GM12878 (cell line): ENCODE measurements around the gene NEXN. TPM values are rescaled to one million over a fixed set of nuclear protein-coding genes. Genes with fewer than 3 reads are reported as not detected.

ENCODE experiments used
- ATAC-seq: fragments of 200-7000 bp; cut with Tn5 transposase; 3 replicates; pipeline ENCODE4 v1.9.1; 2020; ENCODE audit warnings: mild to moderate bottlenecking, moderate library complexity
- BruUV-seq: library from RNA; stranded (reverse); fragments of 400-500 nt; replicated peaks from 2 replicates; lab custom pipeline; 2021; lab: Mats Ljungman, UMichigan
- CTCF ChIA-PET: fragments of 300-600 bp; sonication (Branson Sonifier 250); formaldehyde crosslinking; extraction: SDS; loops from one replicate; lab custom pipeline; 2021; ENCODE audit warnings: inconsistent platforms; lab: Yijun Ruan, JAX
- POLR2A ChIA-PET: fragments of 350-600 bp; formaldehyde crosslinking; extraction: SDS; loops from one replicate; lab custom pipeline; 2021; ENCODE audit warnings: inconsistent platforms; lab: Charles Lee
- RAD21 ChIA-PET: fragments of 300-600 bp; sonication (Branson Sonifier 250); formaldehyde crosslinking; loops from one replicate; lab custom pipeline; 2023; ENCODE audit warnings: antibody characterized with exemption; ENCODE audit not compliant: unreplicated experiment; lab: Charles Lee
- SMC1A ChIA-PET: fragments of 300-600 bp; sonication (Branson Sonifier 250); formaldehyde crosslinking; loops from one replicate; lab custom pipeline; 2023; ENCODE audit not compliant: unreplicated experiment, uncharacterized antibody; lab: Charles Lee
- DNase-seq: peaks from one replicate; pipeline ENCODE4 v3.0.0-alpha.2; 2011; ENCODE audit warnings: low read depth, low spot score
- FAIRE-seq: peaks from 3 replicates; lab custom pipeline; 2011; peaks lifted over from hg19 to GRCh38; lab: Jason Lieb, UNC
- H2AFZ ChIP-seq: 2 replicates; pipeline ENCODE4 v1.6.0; 2011; ENCODE audit warnings: low read depth, low read length, control low read depth; ENCODE audit not compliant: control insufficient read depth
- H3K27ac ChIP-seq: 2 replicates; pipeline ENCODE4 v1.5.1; 2011; ENCODE audit warnings: control low read depth; ENCODE audit not compliant: control insufficient read depth, insufficient read depth
- H3K27me3 ChIP-seq, 2 experiments: replicated peaks in 1 of 2; 2 replicates each; pipeline versions ENCODE4 v1.6.0 to v1.6.1; 2011; ENCODE audit warnings: low read length in 1 of 2; ENCODE audit not compliant: control insufficient read depth in 2 of 2, insufficient read depth in 2 of 2
- H3K36me3 ChIP-seq, 2 experiments: 2 replicates each; pipeline ENCODE4 v1.5.1; 2011; ENCODE audit warnings: low read length in 1 of 2; ENCODE audit not compliant: control insufficient read depth in 2 of 2, insufficient read depth in 2 of 2
- H3K4me1 ChIP-seq: 2 replicates; pipeline ENCODE4 v1.6.1; 2011; ENCODE audit warnings: mild to moderate bottlenecking, low read length, moderate library complexity, mixed read lengths; ENCODE audit not compliant: control insufficient read depth, insufficient read depth
- H3K4me2 ChIP-seq: 2 replicates; pipeline ENCODE4 v1.6.0; 2011; ENCODE audit warnings: control low read depth; ENCODE audit not compliant: control insufficient read depth, insufficient read depth
- H3K4me3 ChIP-seq: fragments of 200-600 bp; sonication (generic); 2 replicates; pipeline ENCODE4 v1.5.1; 2016
- H3K79me2 ChIP-seq: 2 replicates; pipeline ENCODE4 v1.6.0; 2011; ENCODE audit warnings: low read length; ENCODE audit not compliant: control insufficient read depth, insufficient read depth
- H3K9ac ChIP-seq: 2 replicates; pipeline ENCODE4 v1.8.0; 2011; ENCODE audit warnings: low read length, control low read depth, mixed read lengths; ENCODE audit not compliant: control insufficient read depth, insufficient read depth
- H3K9me3 ChIP-seq: replicated peaks from 3 replicates; pipeline ENCODE4 v1.5.1; 2011; ENCODE audit warnings: mild to moderate bottlenecking, low read length; ENCODE audit not compliant: control insufficient read depth, insufficient read depth
- H4K20me1 ChIP-seq: 2 replicates; pipeline ENCODE4 v1.6.0; 2011; ENCODE audit not compliant: control insufficient read depth, insufficient read depth
- BACH1 ChIP-seq: fragments of 450-650 bp; IDR thresholded peaks from 2 replicates; pipeline ENCODE4 v1.6.1; 2017; ENCODE audit warnings: mild to moderate bottlenecking, borderline replicate concordance
- CBX3 ChIP-seq: fragments of 200-600 bp; sonication (generic); IDR thresholded peaks from 2 replicates; pipeline ENCODE4 v1.6.1; 2016; ENCODE audit warnings: low read depth, borderline replicate concordance
- HCFC1 ChIP-seq: fragments of 150-350 bp; IDR thresholded peaks from 2 replicates; pipeline ENCODE4 v1.6.1; 2014; ENCODE audit warnings: low read length
- IKZF1 ChIP-seq: fragments of 450-650 bp; conservative IDR thresholded peaks from 2 replicates; pipeline ENCODE4 v1.6.1; 2017; ENCODE audit warnings: antibody characterized with exemption, mild to moderate bottlenecking
- JUND ChIP-seq: IDR thresholded peaks from 2 replicates; pipeline ENCODE4 v1.6.1; 2012; ENCODE audit warnings: low read depth, mild to moderate bottlenecking, low read length, improper control_type of control experiment, moderate library complexity
- KDM1A ChIP-seq: fragments of 200-600 bp; sonication (generic); IDR thresholded peaks from 2 replicates; pipeline ENCODE4 v1.6.1; 2016; ENCODE audit warnings: borderline replicate concordance
- MTA2 ChIP-seq: fragments of 450-650 bp; IDR thresholded peaks from 2 replicates; pipeline ENCODE4 v1.6.1; 2016; ENCODE audit warnings: low read depth, mild to moderate bottlenecking, moderate library complexity
- NR2C1 ChIP-seq: fragments of 450-650 bp; IDR thresholded peaks from 2 replicates; pipeline ENCODE4 v1.6.1; 2017; ENCODE audit warnings: antibody characterized with exemption, mild to moderate bottlenecking, moderate library complexity
- NRF1 ChIP-seq: conservative IDR thresholded peaks from 2 replicates; pipeline ENCODE4 v1.6.1; 2011; ENCODE audit warnings: mild to moderate bottlenecking, low read depth, low read length, improper control_type of control experiment
- RAD21 ChIP-seq: IDR thresholded peaks from 2 replicates; pipeline ENCODE4 v1.6.1; 2011; ENCODE audit warnings: mild to moderate bottlenecking, low read depth, low read length, moderate library complexity; ENCODE audit not compliant: insufficient read depth
- USF1 ChIP-seq: IDR thresholded peaks from 2 replicates; pipeline ENCODE4 v1.6.1; 2011; ENCODE audit warnings: borderline replicate concordance, low read depth, mild to moderate bottlenecking, moderate library complexity, mixed read lengths, low read length; ENCODE audit not compliant: insufficient read depth; ENCODE audit errors: extremely low read length
- USF2 ChIP-seq: IDR thresholded peaks from 2 replicates; pipeline ENCODE4 v1.6.1; 2011; ENCODE audit warnings: low read depth, low read length, improper control_type of control experiment, borderline replicate concordance
- ZNF687 ChIP-seq: fragments of 450-650 bp; IDR thresholded peaks from 2 replicates; pipeline ENCODE4 v1.6.1; 2017; ENCODE audit warnings: mild to moderate bottlenecking, moderate library complexity
- in situ Hi-C: fragments of 300-500 bp; cut with MboI; formaldehyde crosslinking; loops from 9 replicates; pipeline ENCODE4 v1.14.3; 2018; ENCODE audit warnings: mixed read lengths
- intact Hi-C: fragments of 100-400 bp; cut with micrococcal nuclease; formaldehyde crosslinking; loops from one replicate; pipeline ENCODE4 v1.14.2; 2022; ENCODE audit not compliant: unreplicated experiment
- polyA plus RNA-seq, 11 experiments: library from polyadenylated mRNA; depleted of rRNA in 4 of 11; unstranded in 6 of 11; stranded (reverse) in 5 of 11; fragments of >200 nt; fragmentation: Nextera tagmentation in 4 of 11; fragmentation: Illumina TruSeq in 1 of 11; extraction: Ambion mirVana in 4 of 11; extraction: Trizol in 1 of 11; gene quantifications; 1 replicate in 1 of 11; 2 replicates in 10 of 11; pipeline versions ENCODE4 v1.2.1 to v1.2.3, GENCODE V29; 2011 to 2016; ENCODE audit warnings: inconsistent platforms in 2 of 11, missing spikeins in 2 of 11, low read depth in 1 of 11
- total RNA-seq, 4 experiments: library from RNA; depleted of rRNA in 3 of 4; stranded (reverse); fragments of >200 nt in 3 of 4; fragmentation: Illumina TruSeq in 1 of 4; extraction: Trizol in 1 of 4; gene quantifications; 2 replicates each; pipeline versions ENCODE4 v1.2.1 to v1.2.3, GENCODE V29; 2013 to 2021

NEXN gene
- total and polyA plus RNA-seq, 10 of the 15 experiments (the other 5 are each of a cell fraction or from before 2014, with no cell fraction given) = 2.5 to 46.6 (median 15.4) TPM

- in situ Hi-C loops (no loop called here), intact Hi-C loops (no loop called here)
- DNase-seq (no peak), FAIRE-seq (no peak), ATAC-seq (no peak)
- Histone ChIP-seq H3K4me3 (no peak overlapping the region), H3K4me2 (no peak overlapping the region), H3K36me3 (no peaks in the 10 kb centered on the region), H3K4me1 (peaks cover 3% of the 10 kb centered on the region; the same call in 1 of the 2 replicates), H2AFZ (no peak overlapping the region), H3K27ac (no peak overlapping the region), H3K79me2 (no peaks in the 10 kb centered on the region), H3K9me3 (no peaks in the 10 kb centered on the region), H3K9ac (no peak overlapping the region), H4K20me1 (no peaks in the 10 kb centered on the region), H3K27me3 (no peaks in the 10 kb centered on the region)
- ChIA-PET CTCF (interaction anchor here (0.7 to 1.1 kb wide), 2 partner anchors 11 to 21 kb away, joined by 4 read pairs; no protein-coding TSS in a partner anchor), RAD21 (no interaction called here), POLR2A (interaction anchor here (0.6 to 1.5 kb wide), 2 partner anchors 9 to 40 kb away, joined by 3 to 8 read pairs; no protein-coding TSS in a partner anchor), SMC1A (interaction anchor here (0.6 to 1.3 kb wide), 3 partner anchors 11 to 121 kb away, joined by 3 to 4 read pairs (median 3); no protein-coding TSS in a partner anchor)
- BruUV-seq = no TSS peak
- TF ChIP-seq CBX3 (no peak), JUND (no peak), HCFC1 (no peak), BACH1 (no peak), IKZF1 (no peak), USF2 (no peak), NRF1 (no peak), RAD21 (no peak), MTA2 (no peak), ZNF687 (no peak), NR2C1 (no peak), USF1 (no peak), KDM1A (no peak)
Measured at GRCh38 chr1:77991638-77992037, 103.2 kb downstream of the NEXN start.
